ENCODE measurements around the gene NPM1. TPM values are rescaled to one million over a fixed set of nuclear protein-coding genes. Genes with fewer than 3 reads are reported as not detected.

NPM1 gene
- total RNA-seq, 1 donor from 2014 or later, result 3,066 TPM

DNA sequence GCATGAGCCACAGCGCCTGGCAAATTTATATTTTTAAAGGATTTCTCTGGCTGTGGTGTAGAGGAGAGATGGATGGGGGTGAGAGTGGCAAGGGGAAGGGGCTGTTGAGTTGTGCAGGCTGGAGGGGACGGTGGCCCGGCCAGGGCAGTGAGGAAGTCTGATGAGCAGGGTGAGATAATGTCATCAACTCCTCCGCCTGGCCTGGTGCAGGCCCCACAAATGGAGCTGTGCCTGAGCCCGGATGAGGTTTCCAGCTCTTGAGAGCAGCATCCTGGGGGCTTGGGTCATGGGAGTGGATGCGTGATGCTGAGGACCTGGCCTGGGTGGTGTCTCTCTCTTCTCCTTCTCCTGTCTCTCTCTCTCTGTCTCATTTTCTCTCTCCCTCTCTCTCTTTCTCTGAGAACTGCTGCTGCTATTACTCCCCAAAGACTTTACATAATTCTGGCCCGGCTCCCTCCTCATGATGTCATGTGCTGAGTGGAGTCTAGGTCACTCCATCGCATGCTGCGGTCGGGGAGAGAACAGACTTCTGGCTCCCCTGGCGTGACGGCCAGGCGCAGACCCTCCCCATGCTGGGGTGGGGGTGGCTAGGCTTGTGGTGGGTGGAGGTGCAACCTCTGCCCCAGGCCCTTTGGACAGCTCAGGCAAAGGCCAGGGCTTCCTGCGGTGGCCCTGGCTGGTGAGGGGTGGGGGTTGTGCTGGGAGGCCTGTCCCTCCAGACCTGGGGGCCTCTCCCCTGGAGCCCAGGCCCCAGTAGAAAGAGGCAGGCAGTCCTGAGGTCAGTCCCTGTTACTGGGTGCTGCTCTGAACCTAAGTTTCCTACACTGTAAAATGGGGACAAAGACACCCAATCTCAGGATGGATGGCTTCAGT is 58.2 kb downstream of the NPM1 start:
- intact Hi-C loops (cut with micrococcal nuclease), result no loop called here
- Mint-ChIP-seq H3K4me3 (no peak overlapping the region), H3K9me3 (no peaks in the 10 kb centered on the region), H3K27ac (no peak overlapping the region), H3K27me3 (peaks cover 21% of the 10 kb centered on the region), H3K4me1 (no peaks in the 10 kb centered on the region), H3K36me3 (ENCODE audit: low read depth) (no peaks in the 10 kb centered on the region)
- no peak for DNase-seq

DNA sequence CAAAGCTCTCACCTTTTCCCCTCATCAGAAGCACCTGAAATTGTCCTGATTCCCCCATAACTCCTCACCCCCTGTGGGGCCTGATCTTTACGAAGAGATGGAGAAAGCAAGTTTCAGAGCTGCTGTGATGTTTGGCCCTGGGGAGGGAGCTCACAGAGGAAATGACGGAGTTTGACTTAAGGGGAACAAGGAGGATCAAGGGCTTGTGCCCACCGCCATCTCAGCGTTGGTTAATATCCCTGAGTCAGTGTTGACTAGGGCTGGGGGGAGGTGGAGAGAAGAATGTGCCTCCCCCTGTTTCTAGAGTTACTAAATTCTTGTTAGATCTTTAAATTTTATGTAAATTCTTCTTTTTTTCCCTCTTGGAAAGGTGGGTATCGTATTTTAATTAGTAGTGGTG is 59.6 kb downstream of the NPM1 start:
- intact Hi-C loops (cut with micrococcal nuclease), result no loop called here
- no peaks in the 10 kb centered on the region for H3K9me3 Mint-ChIP-seq
- no peaks in the 10 kb centered on the region for H3K36me3 Mint-ChIP-seq (ENCODE audit: low read depth)
- peaks cover 32% of the 10 kb centered on the region for H3K27me3 Mint-ChIP-seq
- no peak overlapping the region for H3K4me3 Mint-ChIP-seq
- DNase-seq, result no peak
- peaks cover 2% of the 10 kb centered on the region for H3K4me1 Mint-ChIP-seq
- no peak overlapping the region for H3K27ac Mint-ChIP-seq

GRCh38 chr5:171449426-171449825 is 61.8 kb downstream of the NPM1 start:
- Mint-ChIP-seq H3K27ac (no peak overlapping the region), H3K4me1 (peaks cover 2% of the 10 kb centered on the region), H3K36me3 (ENCODE audit: low read depth) (no peaks in the 10 kb centered on the region), H3K27me3 (peaks cover 40% of the 10 kb centered on the region), H3K4me3 (no peak overlapping the region), H3K9me3 (no peaks in the 10 kb centered on the region)
- intact Hi-C loops (cut with micrococcal nuclease), result no loop called here
- no peak for DNase-seq

DNA sequence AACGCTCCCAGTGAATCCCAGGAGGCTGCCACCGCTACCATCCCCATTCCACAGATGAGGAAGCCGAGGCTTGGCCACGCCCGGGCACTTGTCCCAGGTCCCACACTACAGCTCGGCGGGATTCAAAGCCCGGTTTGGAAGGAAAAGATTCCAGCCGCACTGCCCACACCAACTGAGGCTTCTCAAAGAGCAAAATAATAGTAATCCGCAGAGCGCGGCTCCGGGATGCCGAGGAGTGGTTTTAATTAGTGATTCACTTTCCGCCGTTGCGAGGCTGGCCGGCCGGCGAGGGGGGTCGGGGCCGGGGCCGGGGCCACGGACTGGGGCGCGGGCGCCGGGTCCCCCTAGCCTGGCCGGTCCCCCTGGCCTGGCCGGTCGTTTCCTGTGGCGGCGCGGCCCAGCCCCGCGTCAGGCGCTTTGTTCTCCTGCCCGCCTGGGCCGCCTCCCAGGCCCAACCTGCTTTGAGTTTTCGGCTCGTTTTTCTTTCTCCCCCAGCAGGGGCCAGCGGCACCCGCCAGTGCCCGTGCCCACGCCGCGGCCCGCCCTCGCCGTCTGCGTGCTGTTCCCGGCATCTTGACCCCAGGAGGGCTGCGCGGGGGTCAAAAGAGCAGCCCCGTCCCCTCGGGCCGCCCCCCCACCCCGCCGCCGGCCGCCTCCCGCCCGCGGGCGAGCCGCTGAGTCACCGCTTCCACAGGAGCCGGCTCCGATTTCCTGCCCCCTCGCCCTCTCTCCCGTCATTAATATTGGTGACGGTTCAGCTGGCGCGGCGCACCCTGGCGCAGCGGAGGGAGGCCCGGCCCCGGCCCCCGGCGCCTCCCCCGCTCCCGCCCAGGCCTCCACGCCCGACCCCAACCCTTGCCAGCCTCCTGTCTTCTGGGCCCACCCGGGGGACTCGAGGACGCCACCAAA is 63.0 kb downstream of the NPM1 start:
- H3K27ac Mint-ChIP-seq, result no peak overlapping the region
- H3K27me3 Mint-ChIP-seq, result peaks cover 40% of the 10 kb centered on the region
- no peaks in the 10 kb centered on the region for H3K36me3 Mint-ChIP-seq (ENCODE audit: low read depth)
- intact Hi-C loops (cut with micrococcal nuclease), result no loop called here
- DNase-seq, result no peak
- peak overlapping the region; percentile 31 for H3K4me3 Mint-ChIP-seq
- no peaks in the 10 kb centered on the region for H3K9me3 Mint-ChIP-seq
- H3K4me1 Mint-ChIP-seq, result peaks cover 2% of the 10 kb centered on the region

GRCh38 chr5:171451421-171451820 is 63.8 kb downstream of the NPM1 start:
- Mint-ChIP-seq H3K27ac (no peak overlapping the region), H3K36me3 (ENCODE audit: low read depth) (no peaks in the 10 kb centered on the region), H3K9me3 (no peaks in the 10 kb centered on the region), H3K27me3 (peaks cover 40% of the 10 kb centered on the region), H3K4me1 (peaks cover 2% of the 10 kb centered on the region), H3K4me3 (peak overlapping the region; percentile 31)
- no peak for DNase-seq
- intact Hi-C loops (cut with micrococcal nuclease), result no loop called here

- Mint-ChIP-seq H3K27ac (no peak overlapping the region), H3K36me3 (ENCODE audit: low read depth) (no peaks in the 10 kb centered on the region), H3K9me3 (no peaks in the 10 kb centered on the region), H3K4me3 (no peak overlapping the region), H3K4me1 (peaks cover 2% of the 10 kb centered on the region), H3K27me3 (peaks cover 37% of the 10 kb centered on the region)
- no peak for DNase-seq
- intact Hi-C loops (cut with micrococcal nuclease), result no loop called here
Measured at GRCh38 chr5:171453056-171453725, 65.5 kb downstream of the NPM1 start.

- intact Hi-C loops (cut with micrococcal nuclease), result no loop called here
- Mint-ChIP-seq H3K27ac (no peak overlapping the region), H3K9me3 (no peaks in the 10 kb centered on the region), H3K36me3 (ENCODE audit: low read depth) (no peaks in the 10 kb centered on the region), H3K4me1 (peaks cover 2% of the 10 kb centered on the region), H3K27me3 (peaks cover 31% of the 10 kb centered on the region), H3K4me3 (no peak overlapping the region)
- no peak for DNase-seq
Measured at GRCh38 chr5:171453988-171454387, 66.3 kb downstream of the NPM1 start.

GRCh38 chr5:171454549-171454948 is 66.9 kb downstream of the NPM1 start:
- Mint-ChIP-seq H3K27ac (no peak overlapping the region), H3K9me3 (no peaks in the 10 kb centered on the region), H3K36me3 (ENCODE audit: low read depth) (no peaks in the 10 kb centered on the region), H3K4me3 (no peak overlapping the region), H3K27me3 (peaks cover 27% of the 10 kb centered on the region), H3K4me1 (peaks cover 2% of the 10 kb centered on the region)
- DNase-seq, result no peak
- intact Hi-C loops (cut with micrococcal nuclease), result no loop called here

DNA sequence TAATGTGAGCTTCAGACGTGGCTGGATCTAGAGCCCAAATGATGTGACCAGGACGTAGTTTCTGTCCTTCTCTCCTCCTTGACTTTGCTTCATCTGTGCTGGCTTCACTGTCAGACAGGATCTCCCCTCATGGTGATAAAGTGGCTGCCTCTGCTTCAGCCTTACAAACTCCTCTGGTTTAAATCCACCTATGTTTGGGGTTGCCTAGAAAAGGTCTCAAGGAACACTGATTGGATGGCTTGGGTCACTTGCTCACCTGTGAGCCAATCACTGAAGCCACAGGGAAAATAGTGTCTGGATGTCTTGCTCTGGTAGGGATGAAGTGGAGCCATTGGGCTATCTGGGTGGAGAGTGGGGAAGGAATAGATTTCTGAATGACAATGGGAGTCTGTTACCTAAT is 67.9 kb downstream of the NPM1 start:
- Mint-ChIP-seq H3K9me3 (no peaks in the 10 kb centered on the region), H3K4me1 (peaks cover 2% of the 10 kb centered on the region), H3K27me3 (peaks cover 19% of the 10 kb centered on the region), H3K4me3 (no peak overlapping the region), H3K27ac (no peak overlapping the region), H3K36me3 (ENCODE audit: low read depth) (no peaks in the 10 kb centered on the region)
- intact Hi-C loops (cut with micrococcal nuclease), result no loop called here
- DNase-seq, result no peak

DNA sequence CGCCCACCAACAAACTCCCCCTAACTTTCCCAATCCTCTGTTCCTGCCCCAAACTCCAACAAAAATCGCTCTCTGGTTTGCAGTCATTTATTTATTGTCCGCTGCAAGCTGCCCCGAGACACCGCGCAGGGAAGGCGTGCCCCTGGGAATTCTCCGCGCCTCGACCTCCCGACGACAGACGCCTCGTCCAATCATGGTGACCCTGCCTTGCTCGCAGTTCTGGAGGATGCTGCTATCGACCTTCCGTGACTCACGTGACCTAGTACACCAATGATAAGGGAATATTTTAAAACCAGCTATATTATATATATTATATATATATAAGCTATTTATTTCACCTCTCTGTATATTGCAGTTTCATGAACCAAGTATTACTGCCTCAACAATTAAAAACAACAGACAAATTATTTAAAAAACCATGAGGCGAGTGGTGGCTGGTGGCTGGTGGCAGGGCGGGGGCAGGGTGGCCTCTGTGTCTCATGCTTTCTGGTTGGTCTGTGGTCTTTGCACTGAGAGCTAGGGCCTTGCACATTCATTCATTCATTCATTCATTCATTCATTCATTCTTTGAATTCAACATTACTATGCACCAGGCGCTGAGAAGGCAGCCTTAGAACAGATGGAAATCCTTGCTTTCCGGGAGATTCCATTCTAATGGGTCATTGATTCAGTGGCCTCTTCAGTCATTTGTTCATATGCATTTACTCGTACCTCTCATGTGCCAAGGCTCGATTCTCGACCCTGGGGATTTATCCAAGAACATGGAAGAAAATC is 69.7 kb downstream of the NPM1 start:
- Mint-ChIP-seq H3K27ac (no peak overlapping the region), H3K4me1 (no peaks in the 10 kb centered on the region), H3K4me3 (no peak overlapping the region), H3K36me3 (ENCODE audit: low read depth) (no peaks in the 10 kb centered on the region), H3K9me3 (no peaks in the 10 kb centered on the region), H3K27me3 (peaks cover 6% of the 10 kb centered on the region)
- intact Hi-C loops (cut with micrococcal nuclease), result no loop called here
- no peak for DNase-seq

DNA sequence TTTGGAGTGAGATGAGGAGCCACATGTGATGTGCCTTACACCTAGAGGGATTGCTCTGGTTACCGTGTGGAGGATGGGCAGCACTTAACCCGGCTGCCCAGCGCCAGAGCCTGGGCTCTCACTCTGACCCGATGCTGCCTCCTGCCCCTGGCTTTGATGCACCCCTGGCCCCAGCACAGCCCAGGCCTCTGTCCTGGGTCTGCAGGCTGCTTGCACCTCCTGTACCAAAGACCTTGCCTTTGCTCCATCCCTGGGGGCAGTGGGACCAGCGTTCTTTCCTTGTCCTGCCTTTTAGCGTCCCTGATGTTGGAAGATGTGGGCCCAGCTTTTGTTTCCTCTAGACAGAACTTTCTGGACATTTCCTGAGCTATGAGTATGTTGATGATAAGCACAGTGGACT is 72.2 kb downstream of the NPM1 start:
- H3K4me3 Mint-ChIP-seq, result no peak overlapping the region
- H3K27ac Mint-ChIP-seq, result no peak overlapping the region
- intact Hi-C loops (cut with micrococcal nuclease), result no loop called here
- no peaks in the 10 kb centered on the region for H3K9me3 Mint-ChIP-seq
- no peaks in the 10 kb centered on the region for H3K27me3 Mint-ChIP-seq
- no peaks in the 10 kb centered on the region for H3K36me3 Mint-ChIP-seq (ENCODE audit: low read depth)
- no peak for DNase-seq
- no peaks in the 10 kb centered on the region for H3K4me1 Mint-ChIP-seq
